Spleen (tissue), 11 donors: Measurements from ENCODE around the gene KCNG4. TPM values are rescaled to one million over a fixed set of nuclear protein-coding genes. Genes with fewer than 3 reads are reported as not detected.
"Not testable (repeated sequence)": the region's sequence is repeated elsewhere in the genome, so short reads cannot be mapped to it uniquely, and the experiment has no call there.

Experiments used
- DNase-seq: peaks from one replicate; pipeline ENCODE4 v3.0.0-alpha.2; 2020
- H3K27ac ChIP-seq, 8 donors: fragments of 200-600 bp; sonication (generic) in 7 of 8; 1 replicate in 4 of 8; 2 replicates in 4 of 8; pipeline versions ENCODE4 v1.5.0 to v1.8.0; 2016 to 2021; ENCODE audit warnings: inconsistent platforms in 4 of 8, mild to moderate bottlenecking in 4 of 8, moderate library complexity in 1 of 8
- H3K27me3 ChIP-seq, 7 donors: fragments of 200-600 bp; sonication (generic) in 6 of 7; replicated peaks in 1 of 7; 1 replicate in 4 of 7; 2 replicates in 3 of 7; pipeline versions ENCODE4 v1.5.0 to v1.8.0; 2016 to 2021; ENCODE audit warnings: inconsistent platforms in 3 of 7, mild to moderate bottlenecking in 1 of 7
- H3K36me3 ChIP-seq, 6 donors: fragments of 200-600 bp; sonication (generic) in 5 of 6; 1 replicate in 4 of 6; 2 replicates in 2 of 6; pipeline versions ENCODE4 v1.5.0 to v1.8.0; 2016 to 2021; ENCODE audit warnings: inconsistent platforms in 2 of 6
- H3K4me1 ChIP-seq, 6 donors: fragments of 200-600 bp; sonication (generic) in 5 of 6; 1 replicate in 3 of 6; 2 replicates in 3 of 6; pipeline versions ENCODE4 v1.5.0 to v1.8.0; 2016 to 2021; ENCODE audit warnings: inconsistent platforms in 3 of 6
- H3K4me3 ChIP-seq, 8 donors: fragments of 200-600 bp; sonication (generic) in 7 of 8; 1 replicate in 4 of 8; 2 replicates in 4 of 8; pipeline versions ENCODE4 v1.5.0 to v1.8.0; 2016 to 2021; ENCODE audit warnings: inconsistent platforms in 4 of 8, mild to moderate bottlenecking in 4 of 8, moderate library complexity in 2 of 8
- H3K9me3 ChIP-seq, 8 donors: fragments of 200-600 bp; sonication (generic) in 7 of 8; 1 replicate in 4 of 8; 2 replicates in 4 of 8; pipeline versions ENCODE4 v1.5.0 to v1.8.0; 2016 to 2021; ENCODE audit warnings: inconsistent platforms in 4 of 8
- CTCF ChIP-seq, 11 experiments: fragments of 200-600 bp in 7 of 11; fragments of 450-650 bp in 4 of 11; sonication (generic) in 4 of 11; IDR thresholded peaks in 8 of 11; conservative IDR thresholded peaks in 3 of 11; 1 replicate in 7 of 11; 2 replicates in 4 of 11; pipeline versions ENCODE4 v1.4.0 to v1.8.0; 2016 to 2021; ENCODE audit warnings: antibody characterized with exemption in 11 of 11, inconsistent platforms in 4 of 11, mild to moderate bottlenecking in 1 of 11
- POLR2A ChIP-seq, 3 donors: fragments of 450-650 bp; IDR thresholded peaks; one replicate each; pipeline ENCODE4 v1.5.1; 2017; ENCODE audit warnings: antibody characterized with exemption in 3 of 3, mild to moderate bottlenecking in 1 of 3
- POLR2AphosphoS5 ChIP-seq, 3 donors: sonication (generic); formaldehyde crosslinking; IDR thresholded peaks; one replicate each; pipeline ENCODE4 v1.5.1; 2017; ENCODE audit warnings: antibody characterized with exemption in 3 of 3
- WGBS, 5 donors: extraction: QIAGEN DNeasy Blood & Tissue Kit in 3 of 5; methylation state at CpG; one replicate each; pipeline versions ENCODE4 v1.1.5 to v1.1.7; 2013 to 2018; 5-methylcytosine and 5-hydroxymethylcytosine counted together
- intact Hi-C: fragments of 100-400 bp; cut with DNase I; formaldehyde crosslinking; loops from one replicate; pipeline ENCODE4 v1.15.0; 2023; ENCODE audit warnings: low total_unique reads
- polyA plus RNA-seq, 3 donors: library from polyadenylated mRNA; stranded (reverse); fragments of 200-250 nt; gene quantifications; one replicate each; pipeline ENCODE4 v1.2.1, GENCODE V29; 2013
- total RNA-seq, 7 donors: library from RNA; depleted of rRNA in 3 of 7; stranded (reverse); fragments of >200 nt in 3 of 7; fragmentation: NEBNext Ultra II Directional in 4 of 7; extraction: Animal tissue kit (Norgen Biotek cat#: 25700) in 4 of 7; gene quantifications; one replicate each; pipeline versions ENCODE4 v1.1.0 to v1.2.1, GENCODE V29; 2016 to 2021
- donor health status: healthy with polysubstance abuse.
- donor health status: DM: no; HTN: no; CAD: no; lungs with moderate emphysema.
- donor health status: DM: no; HTN: no; CAD: no.
- donor health status: Bipolar disorder and iron deficiency.
- donor health status: healthy.
- donor health status: DM: no; HTN: no; CAD: no.
- donor health status: DM: yes; HTN: yes; CAD: no.

The KCNG4 gene
- total and polyA plus RNA-seq, 10 donors = not detected

GRCh38 chr16:84218956-84219355 lies 20.9 kb downstream of the KCNG4 start:
- no peak for DNase-seq
- Histone ChIP-seq H3K4me1 (no peaks in the 10 kb centered on the region), H3K9me3 (no peaks in the 10 kb centered on the region), H3K27me3 (peaks cover 0 to 5% (median 0%) of the 10 kb centered on the region in 7 donors), H3K36me3 (no peaks in the 10 kb centered on the region), H3K4me3 (no peak overlapping the region), H3K27ac (no peak overlapping the region)
- no peak for TF ChIP-seq POLR2AphosphoS5 (IDR thresholded peaks at IDR 0.05)
- TF ChIP-seq CTCF (IDR thresholded peaks at IDR 0.05 in 8 of 11, conservative IDR thresholded peaks at IDR 0.05 in 3 of 11) = no peak
- TF ChIP-seq POLR2A (IDR thresholded peaks at IDR 0.05) = no peak
- intact Hi-C loops = no loop called here
- 68 to 83% (median 72%) methylated on average over 6 of the region's 6 CpGs for WGBS, 5 donors

DNA sequence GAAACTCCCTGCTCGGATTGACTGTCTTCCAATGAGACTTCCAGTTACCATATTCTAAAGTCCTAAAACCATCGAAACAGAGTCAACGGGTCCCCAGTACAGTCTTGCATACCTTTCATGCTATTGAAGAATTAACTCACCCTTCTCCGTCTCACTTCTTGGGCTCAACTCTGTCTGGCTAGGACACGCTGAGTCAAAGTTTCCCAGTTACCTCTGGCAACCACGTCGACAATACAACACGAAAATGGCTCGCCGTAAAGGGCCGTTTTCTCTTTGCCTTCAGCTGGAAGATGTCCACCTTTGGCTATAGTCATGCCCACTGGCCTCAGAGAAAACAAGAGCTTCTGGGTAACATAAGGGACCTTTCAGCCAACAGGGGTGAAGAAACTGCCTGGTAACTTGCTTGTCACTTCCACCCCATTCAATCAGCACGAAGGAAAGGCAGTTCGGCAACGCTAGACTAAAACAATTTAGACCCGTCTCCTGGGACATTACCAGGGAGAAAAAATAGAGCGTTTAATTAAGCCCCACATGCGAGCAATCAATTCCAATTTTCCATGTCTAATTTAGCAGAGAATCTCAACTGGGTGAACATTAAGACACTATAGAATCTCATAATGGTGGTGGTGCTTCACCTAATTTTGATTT lies 21.5 kb downstream of the KCNG4 start:
- TF ChIP-seq CTCF (IDR thresholded peaks at IDR 0.05 in 8 of 11, conservative IDR thresholded peaks at IDR 0.05 in 3 of 11) = no peak
- no peak overlapping the region for H3K27ac ChIP-seq
- H3K4me1 ChIP-seq = no peaks in the 10 kb centered on the region
- no peak overlapping the region for H3K4me3 ChIP-seq
- no peaks in the 10 kb centered on the region for H3K36me3 ChIP-seq
- H3K27me3 ChIP-seq = peaks cover 0 to 5% (median 0%) of the 10 kb centered on the region in 7 donors
- H3K9me3 ChIP-seq = no peaks in the 10 kb centered on the region
- 82 to 91% (median 86%) methylated on average over 17 of the region's 17 CpGs for WGBS, 5 donors
- no peak for DNase-seq
- intact Hi-C loops = no loop called here

GRCh38 chr16:84216144-84216543 lies 23.7 kb downstream of the KCNG4 start:
- H3K36me3 ChIP-seq, H3K27me3 ChIP-seq, intact Hi-C loops, H3K9me3 ChIP-seq, H3K4me1 ChIP-seq, H3K4me3 ChIP-seq, H3K27ac ChIP-seq, DNase-seq: not testable (repeated sequence)
- WGBS, 5 donors = 84 to 96% (median 91%) methylated on average over 3 of the region's 3 CpGs

DNA sequence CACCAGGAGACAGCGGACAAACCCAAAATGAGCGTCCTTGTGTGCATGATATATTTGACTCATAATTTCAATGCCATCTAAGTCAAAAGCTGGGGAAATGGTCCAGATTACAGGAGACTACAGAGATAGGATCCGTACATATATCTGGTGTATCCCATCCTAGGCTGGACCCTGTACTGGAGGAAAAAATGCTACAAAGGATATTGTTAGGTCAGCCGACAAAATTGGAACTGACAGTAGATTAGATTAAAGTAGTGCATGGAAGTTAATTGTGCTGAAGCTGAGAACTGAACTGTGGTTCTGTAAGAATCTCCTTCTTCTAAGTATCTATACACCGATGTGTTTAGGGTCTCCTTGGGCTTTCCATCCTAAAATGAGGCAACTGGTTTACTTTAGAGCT lies 24.3 kb downstream of the KCNG4 start:
- 87 to 92% (median 88%) methylated on average over 5 of the region's 5 CpGs for WGBS, 5 donors
- Histone ChIP-seq H3K27ac (no peak overlapping the region), H3K4me3 (no peak overlapping the region), H3K27me3 (no peaks in the 10 kb centered on the region), H3K4me1 (no peaks in the 10 kb centered on the region), H3K36me3 (no peaks in the 10 kb centered on the region), H3K9me3 (no peaks in the 10 kb centered on the region)
- intact Hi-C loops = no loop called here
- DNase-seq = no peak
- no peak for TF ChIP-seq CTCF (IDR thresholded peaks at IDR 0.05 in 8 of 11, conservative IDR thresholded peaks at IDR 0.05 in 3 of 11)
- no peak for TF ChIP-seq POLR2AphosphoS5 (IDR thresholded peaks at IDR 0.05)
- no peak for TF ChIP-seq POLR2A (IDR thresholded peaks at IDR 0.05)
